GM23248 (cell line): ENCODE data around the gene AMFR. TPM values are rescaled to one million over a fixed set of nuclear protein-coding genes. Genes with fewer than 3 reads are reported as not detected.
"Not testable (repeated sequence)": the region's sequence is repeated elsewhere in the genome, so short reads cannot be mapped to it uniquely, and the experiment has no call there.

Source experiments
- DNase-seq: peaks from one replicate; pipeline ENCODE4 v3.0.0-alpha.2; 2015
- H2AFZ ChIP-seq: fragments of 200-600 bp; sonication (generic); 2 replicates; pipeline ENCODE4 v1.6.1; 2016; ENCODE audit warnings: antibody characterized with exemption
- H3F3A ChIP-seq: fragments of 200-600 bp; sonication (generic); 2 replicates; pipeline ENCODE4 v1.6.1; 2016; ENCODE audit warnings: mild to moderate bottlenecking, antibody characterized with exemption, mixed run types; ENCODE audit not compliant: insufficient read depth
- H3K27ac ChIP-seq: fragments of 200-600 bp; sonication (generic); 2 replicates; pipeline ENCODE4 v1.5.1; 2016; ENCODE audit warnings: mild to moderate bottlenecking
- H3K27me3 ChIP-seq: fragments of 200-600 bp; sonication (generic); replicated peaks from 2 replicates; pipeline ENCODE4 v1.6.1; 2016; ENCODE audit warnings: mild to moderate bottlenecking; ENCODE audit not compliant: insufficient read depth
- H3K36me3 ChIP-seq: fragments of 200-600 bp; sonication (generic); 2 replicates; pipeline ENCODE4 v1.6.1; 2016; ENCODE audit warnings: low read depth, mild to moderate bottlenecking
- H3K4me1 ChIP-seq: fragments of 200-600 bp; sonication (generic); 2 replicates; pipeline ENCODE4 v1.6.1; 2016; ENCODE audit warnings: mild to moderate bottlenecking; ENCODE audit not compliant: insufficient read depth
- H3K4me2 ChIP-seq: fragments of 200-600 bp; sonication (generic); one replicate; pipeline ENCODE4 v1.6.1; 2016; ENCODE audit warnings: mild to moderate bottlenecking; ENCODE audit not compliant: unreplicated experiment
- H3K4me3 ChIP-seq: fragments of 200-600 bp; sonication (generic); 2 replicates; pipeline ENCODE4 v1.5.1; 2016; ENCODE audit warnings: mild to moderate bottlenecking
- H3K79me2 ChIP-seq: fragments of 200-600 bp; sonication (generic); 2 replicates; pipeline ENCODE4 v1.6.1; 2016; ENCODE audit warnings: mild to moderate bottlenecking; ENCODE audit not compliant: insufficient read depth
- H3K9ac ChIP-seq: fragments of 200-600 bp; sonication (generic); 2 replicates; pipeline ENCODE4 v1.6.1; 2016; ENCODE audit warnings: mild to moderate bottlenecking
- H3K9me2 ChIP-seq: fragments of 200-600 bp; sonication (generic); 2 replicates; pipeline ENCODE4 v1.6.1; 2016; ENCODE audit warnings: mixed run types, mild to moderate bottlenecking, moderate library complexity; ENCODE audit not compliant: insufficient read depth
- H3K9me3 ChIP-seq: fragments of 200-600 bp; sonication (generic); one replicate; pipeline ENCODE4 v1.6.1; 2017; ENCODE audit warnings: low read depth
- H4K20me1 ChIP-seq: fragments of 200-600 bp; sonication (generic); 2 replicates; pipeline ENCODE4 v1.6.0; 2016; ENCODE audit not compliant: insufficient read depth
- EZH2 ChIP-seq: fragments of 200-600 bp; sonication (generic); IDR thresholded peaks from 2 replicates; pipeline ENCODE4 v1.6.1; 2018; ENCODE audit warnings: antibody characterized with exemption, mild to moderate bottlenecking; ENCODE audit not compliant: insufficient read depth, poor library complexity, severe bottlenecking
- EZH2phosphoT487 ChIP-seq: fragments of 200-600 bp; sonication (generic); IDR thresholded peaks from 2 replicates; pipeline ENCODE4 v1.6.1; 2018; ENCODE audit warnings: antibody characterized with exemption, moderate library complexity, mild to moderate bottlenecking, low read depth; ENCODE audit not compliant: insufficient read depth
- WGBS, 2 experiments: methylation state at CpG; one replicate each; pipeline ENCODE4 v1.1.6; 2015 to 2017; ENCODE audit warnings: low lambda C conversion rate in 2 of 2, low coverage in 1 of 2; ENCODE audit errors: missing lambda C conversion rate in 2 of 2; 5-methylcytosine and 5-hydroxymethylcytosine counted together
- in situ Hi-C: fragments of 300-500 bp; cut with MboI; formaldehyde crosslinking; loops from 2 replicates; pipeline ENCODE4 v1.15.0; 2020
- polyA plus RNA-seq: library from polyadenylated mRNA; unstranded; fragments of >200 nt; fragmentation: Nextera tagmentation; extraction: Ambion mirVana; gene quantifications from 2 replicates; pipeline ENCODE4 v1.2.1, GENCODE V29; 2016
- total RNA-seq: library from RNA; depleted of rRNA; stranded (reverse); fragments of >200 nt; shearing (Covaris generic); gene quantifications from 2 replicates; pipeline ENCODE4 v1.2.3, GENCODE V29; 2014

AMFR gene
- total and polyA plus RNA-seq, 2 experiments from 2014 or later: 26.6 to 205 TPM

DNA sequence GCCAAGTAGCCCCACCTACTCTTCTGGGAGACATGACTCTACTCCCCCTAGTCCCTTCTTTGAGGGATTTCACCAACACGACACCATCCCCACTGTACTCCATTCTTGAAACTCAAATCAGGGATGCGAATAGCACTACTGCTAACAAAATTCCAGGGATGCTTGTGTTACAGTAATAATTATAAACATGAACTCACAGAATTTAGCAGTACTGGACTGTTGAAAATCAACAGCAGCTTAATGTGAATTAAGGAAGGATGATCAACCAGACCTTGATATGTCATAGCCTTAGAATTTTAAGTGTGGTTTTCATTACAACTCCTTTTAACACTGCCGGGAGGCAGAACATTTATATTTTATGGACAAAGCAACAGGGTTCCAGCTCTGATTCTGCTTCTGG, 37.9 kb downstream of the AMFR start:
- peak; percentile 39 for DNase-seq
- peak overlapping the region; percentile 27; the same call in 1 of the 2 replicates for H3K27ac ChIP-seq

DNA sequence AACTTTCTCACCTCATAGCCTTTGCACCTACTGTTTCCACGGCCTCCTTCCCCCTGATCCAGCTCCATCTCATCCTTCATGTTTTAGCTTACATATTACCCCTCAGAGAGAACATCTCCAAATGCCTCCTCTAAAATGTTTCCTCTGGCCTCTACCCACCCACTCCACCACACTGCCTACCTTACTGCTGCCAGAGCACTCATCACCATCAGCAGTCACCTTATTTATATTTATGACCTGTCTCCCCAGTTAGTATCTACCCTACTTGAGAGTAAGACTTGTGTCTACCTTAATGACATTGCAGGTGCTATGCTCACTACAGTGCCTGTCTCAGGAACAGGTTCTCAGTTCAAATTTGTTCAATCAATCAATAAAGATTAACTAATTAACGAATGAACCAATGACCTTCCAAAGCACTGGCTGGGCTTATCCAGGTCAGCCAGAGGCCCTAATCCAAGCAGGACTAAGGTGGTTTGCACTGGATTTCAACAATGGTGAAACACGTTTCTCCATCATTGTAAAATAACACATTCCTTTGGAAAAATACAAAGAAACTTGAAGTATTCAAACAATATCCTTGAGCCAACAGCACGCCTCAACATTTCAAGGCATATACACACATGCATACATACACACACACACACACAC, 41.1 kb downstream of the AMFR start:
- 87 to 90% methylated on average over 4 of the region's 4 CpGs for WGBS, 2 experiments
- Histone ChIP-seq H3K36me3 (peaks cover 21% of the 10 kb centered on the region), H3K9me2 (no peaks in the 10 kb centered on the region)

More for the DNA sequence above, 37.9 kb downstream of the AMFR start:
- Histone ChIP-seq H4K20me1 (no peaks in the 10 kb centered on the region), H3K4me2 (peak overlapping the region; percentile 71), H3K9me3 (no peaks in the 10 kb centered on the region), H3F3A (peaks cover 43% of the 10 kb centered on the region), H3K9ac (no peak overlapping the region), H3K4me3 (no peak overlapping the region), H3K27me3 (no peaks in the 10 kb centered on the region), H3K36me3 (peaks cover 10% of the 10 kb centered on the region; the same call in 1 of the 2 replicates), H3K9me2 (no peaks in the 10 kb centered on the region), H3K79me2 (peaks cover 21% of the 10 kb centered on the region), H3K4me1 (peaks cover 49% of the 10 kb centered on the region), H2AFZ (no peak overlapping the region)
- TF ChIP-seq EZH2: no peak
- in situ Hi-C loops: no loop called here
- 40 to 49% methylated on average over 3 of the region's 3 CpGs for WGBS, 2 experiments

DNA sequence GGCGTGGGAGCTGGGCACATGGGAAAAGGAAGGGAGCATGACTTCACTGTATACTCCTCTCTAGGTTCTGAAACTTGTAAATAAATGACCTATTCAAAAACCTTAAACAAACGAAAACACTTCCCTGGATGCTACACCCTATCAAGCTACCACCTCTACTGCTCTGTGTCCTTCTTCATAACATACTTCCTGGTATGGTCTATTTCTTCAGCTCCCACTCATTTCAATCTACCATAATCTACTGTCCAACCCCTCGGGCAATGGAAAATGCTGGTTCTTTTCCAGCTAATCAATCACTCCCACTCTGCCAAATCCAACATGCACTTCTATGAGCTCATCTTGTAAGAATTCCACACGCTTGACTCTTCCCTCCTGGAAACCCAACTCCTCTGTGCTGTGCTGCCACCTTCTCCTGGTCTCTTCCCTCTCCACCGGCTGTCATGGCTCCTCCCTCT, 42.4 kb downstream of the AMFR start:
- no peaks in the 10 kb centered on the region for H4K20me1 ChIP-seq
- H3K27me3 ChIP-seq: no peaks in the 10 kb centered on the region
- in situ Hi-C loops: no loop called here
- no peaks in the 10 kb centered on the region for H3K9me2 ChIP-seq
- H3K4me3 ChIP-seq: no peak overlapping the region
- H3K4me1 ChIP-seq: peaks cover 23% of the 10 kb centered on the region
- H2AFZ ChIP-seq: no peak overlapping the region
- WGBS, 2 experiments: 65% methylated on average over 5 of the region's 5 CpGs
- peak; percentile 53 for DNase-seq
- peaks cover 29% of the 10 kb centered on the region for H3K36me3 ChIP-seq
- H3K9me3 ChIP-seq: no peaks in the 10 kb centered on the region
- no peak overlapping the region for H3K9ac ChIP-seq
- H3K27ac ChIP-seq: 0 out of 2 replicates have a peak overlapping the region, but pooled peaks have one; percentile 3
- peaks cover 19% of the 10 kb centered on the region for H3F3A ChIP-seq
- peaks cover 27% of the 10 kb centered on the region for H3K79me2 ChIP-seq
- peak overlapping the region; percentile 14 for H3K4me2 ChIP-seq
- TF ChIP-seq EZH2: no peak
- TF ChIP-seq EZH2phosphoT487: no peak

More for the DNA sequence above, 41.1 kb downstream of the AMFR start:
- H3K9ac ChIP-seq: no peak overlapping the region
- no peak overlapping the region for H3K4me2 ChIP-seq
- TF ChIP-seq EZH2phosphoT487: no peak
- TF ChIP-seq EZH2: no peak
- H3F3A ChIP-seq: peaks cover 28% of the 10 kb centered on the region
- DNase-seq: no peak
- H3K27ac ChIP-seq: no peak overlapping the region
- peaks cover 36% of the 10 kb centered on the region for H3K4me1 ChIP-seq
- H3K9me3 ChIP-seq: no peaks in the 10 kb centered on the region
- H2AFZ ChIP-seq: no peak overlapping the region
- H3K79me2 ChIP-seq: peaks cover 15% of the 10 kb centered on the region; the same call in 1 of the 2 replicates
- no peaks in the 10 kb centered on the region for H4K20me1 ChIP-seq
- no peaks in the 10 kb centered on the region for H3K27me3 ChIP-seq
- in situ Hi-C loops: no loop called here
- no peak overlapping the region for H3K4me3 ChIP-seq

DNA sequence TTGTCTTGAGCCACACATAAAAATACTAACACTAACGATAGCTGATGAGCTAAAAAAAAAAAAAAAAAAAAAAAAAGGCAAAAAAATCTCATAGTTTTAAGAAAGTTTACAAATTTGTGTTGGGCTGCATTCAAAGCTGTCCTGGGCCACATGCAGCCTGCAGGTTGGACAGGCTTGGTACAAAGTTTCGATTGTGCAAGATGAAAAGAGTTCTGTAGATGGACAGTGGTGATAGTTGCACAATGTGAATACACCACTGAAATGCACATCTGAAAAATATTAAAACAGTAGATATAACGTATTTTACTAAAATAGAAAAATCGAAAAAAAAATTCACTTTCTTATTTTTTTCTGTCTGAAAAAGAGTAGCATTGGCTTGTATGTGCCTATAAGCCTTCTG, 42.9 kb downstream of the AMFR start:
- WGBS, 2 experiments: 89 to 94% methylated on average over 4 of the region's 4 CpGs
- Histone ChIP-seq H3K9ac (no peak overlapping the region), H3K4me3 (no peak overlapping the region), H3K4me1 (peaks cover 18% of the 10 kb centered on the region), H3K36me3 (peaks cover 29% of the 10 kb centered on the region), H3K79me2 (peaks cover 32% of the 10 kb centered on the region), H3K9me3 (no peaks in the 10 kb centered on the region), H3K27me3 (no peaks in the 10 kb centered on the region), H3K4me2 (no peak overlapping the region), H3F3A (peaks cover 14% of the 10 kb centered on the region), H3K9me2 (no peaks in the 10 kb centered on the region), H3K27ac (0 out of 2 replicates have a peak overlapping the region, but pooled peaks have one; percentile 3), H4K20me1 (no peaks in the 10 kb centered on the region), H2AFZ (no peak overlapping the region)
- in situ Hi-C loops: no loop called here
- no peak for TF ChIP-seq EZH2
- TF ChIP-seq EZH2phosphoT487: no peak
- no peak for DNase-seq

DNA sequence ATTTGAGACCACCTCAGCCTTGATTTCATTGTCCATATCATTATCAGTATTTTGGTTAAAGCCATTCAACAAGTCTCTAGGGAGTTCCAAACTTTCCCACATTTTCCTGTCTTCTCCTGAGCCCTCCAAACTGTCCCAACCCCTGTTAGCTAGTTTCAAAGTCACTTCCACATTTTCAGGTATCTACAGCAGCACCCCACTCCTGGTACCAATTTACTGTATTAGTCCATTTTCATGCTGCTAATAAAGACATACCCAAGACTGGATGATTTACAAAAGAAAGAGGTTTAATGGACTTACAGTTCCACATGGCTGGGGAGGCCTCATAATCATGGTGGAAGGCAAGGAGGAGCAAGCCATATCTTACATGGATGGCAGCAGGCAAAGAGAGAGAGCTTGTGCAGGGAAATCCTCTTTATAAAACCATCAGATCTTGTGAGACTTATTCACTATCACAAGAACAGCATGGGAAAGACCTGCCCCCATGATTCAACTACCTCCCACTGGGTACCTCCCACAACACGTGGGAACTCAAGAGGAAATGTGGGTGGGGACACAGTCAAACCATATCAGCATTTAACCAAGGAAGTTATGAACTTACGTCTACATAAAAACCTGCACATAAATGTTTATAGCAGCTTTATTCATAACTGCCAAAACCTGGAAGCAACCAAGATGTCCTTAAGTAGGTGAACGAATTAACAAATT, 44.4 kb downstream of the AMFR start:
- peaks cover 47% of the 10 kb centered on the region for H3K79me2 ChIP-seq
- H3K9me2 ChIP-seq, H4K20me1 ChIP-seq, H3K4me2 ChIP-seq, H3K4me1 ChIP-seq, in situ Hi-C loops, H3K27ac ChIP-seq, H2AFZ ChIP-seq, DNase-seq, H3K4me3 ChIP-seq, H3K9ac ChIP-seq, H3F3A ChIP-seq, H3K9me3 ChIP-seq, H3K27me3 ChIP-seq: not testable (repeated sequence)
- peaks cover 29% of the 10 kb centered on the region for H3K36me3 ChIP-seq
- 95 to 96% methylated on average over 3 of the region's 3 CpGs for WGBS, 2 experiments

DNA sequence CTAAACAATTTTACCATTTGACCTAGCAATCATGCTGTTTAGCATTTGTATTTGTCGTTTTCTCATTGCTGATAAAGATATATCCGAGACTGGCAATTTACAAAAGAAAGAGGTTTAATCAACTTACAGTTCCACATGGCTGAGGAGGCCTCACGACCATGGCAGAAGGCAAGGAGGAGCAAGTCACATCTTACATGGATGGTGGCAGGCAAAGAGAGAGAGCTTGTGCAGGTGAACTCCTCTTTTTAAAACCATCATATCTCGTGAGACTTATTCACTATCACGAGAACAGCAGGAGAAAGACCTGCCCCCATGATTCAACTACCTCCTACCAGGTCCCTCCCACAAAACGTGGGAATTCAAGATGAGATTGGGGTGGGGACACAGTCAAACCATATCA, 46.3 kb downstream of the AMFR start:
- H4K20me1 ChIP-seq, H3K27me3 ChIP-seq, H3K4me2 ChIP-seq, H3K4me1 ChIP-seq, H3K9ac ChIP-seq, H3K4me3 ChIP-seq, H3K9me3 ChIP-seq, H3F3A ChIP-seq, in situ Hi-C loops, DNase-seq, H3K9me2 ChIP-seq, H2AFZ ChIP-seq, H3K27ac ChIP-seq: not testable (repeated sequence)
- Histone ChIP-seq H3K36me3 (peaks cover 29% of the 10 kb centered on the region), H3K79me2 (peaks cover 66% of the 10 kb centered on the region)
- WGBS, 2 experiments: 97% methylated on average over 6 of the region's 6 CpGs
